HCT116 (cell line): ENCODE results near the gene SLC28A2.

Experiments
- ATF3 ChIP-seq: IDR thresholded peaks from 2 replicates; pipeline ENCODE4 v1.6.1; 2012
- CBX3 ChIP-seq: IDR thresholded peaks from 2 replicates; pipeline ENCODE4 v1.6.1; 2012; ENCODE audit warnings: low read depth
- CEBPB ChIP-seq: IDR thresholded peaks from 2 replicates; pipeline ENCODE4 v1.6.1; 2012; ENCODE audit warnings: low read depth
- CTCF ChIP-seq, 3 experiments: fragments of 200-600 bp in 1 of 3; sonication (generic) in 1 of 3; IDR thresholded peaks in 2 of 3; conservative IDR thresholded peaks in 1 of 3; 2 replicates each; pipeline ENCODE4 v1.5.1; 2012 to 2017; ENCODE audit warnings: low read depth in 2 of 3, low read length in 2 of 3, antibody characterized with exemption in 1 of 3, borderline replicate concordance in 1 of 3, control low read depth in 1 of 3, mild to moderate bottlenecking in 1 of 3, mixed read lengths in 1 of 3, mixed run types in 1 of 3, moderate library complexity in 1 of 3; ENCODE audit not compliant: insufficient read depth in 1 of 3
- FOSL1 ChIP-seq: IDR thresholded peaks from 2 replicates; pipeline ENCODE4 v1.6.1; 2012; ENCODE audit warnings: low read depth
- MAX ChIP-seq: IDR thresholded peaks from 2 replicates; pipeline ENCODE4 v1.6.1; 2012
- POLR2AphosphoS5 ChIP-seq: IDR thresholded peaks from 2 replicates; pipeline ENCODE4 v1.6.1; 2011; ENCODE audit warnings: mild to moderate bottlenecking, low read depth, low read length, moderate library complexity
- SP1 ChIP-seq: IDR thresholded peaks from 2 replicates; pipeline ENCODE4 v1.6.1; 2012; ENCODE audit warnings: low read depth
- YY1 ChIP-seq: IDR thresholded peaks from 2 replicates; pipeline ENCODE4 v1.6.1; 2011; ENCODE audit warnings: low read length, low read depth, moderate library complexity, mild to moderate bottlenecking; ENCODE audit not compliant: insufficient replicate concordance; ENCODE audit errors: extremely low read depth
- ZNF274 ChIP-seq: fragments of 200-500 bp; sonication (Bioruptor generic); IDR thresholded peaks from 2 replicates; pipeline ENCODE4 v1.6.1; 2014; ENCODE audit warnings: mild to moderate bottlenecking, low read depth, low read length, inconsistent platforms

- TF ChIP-seq FOSL1 = no peak
- no peak for TF ChIP-seq POLR2AphosphoS5
- TF ChIP-seq ZNF274 = no peak
- TF ChIP-seq MAX = no peak
- TF ChIP-seq CTCF (IDR thresholded peaks at IDR 0.05 in 2 of 3, conservative IDR thresholded peaks at IDR 0.05 in 1 of 3; ENCODE audit: borderline replicate concordance in 1 of 3, insufficient read depth in 1 of 3, low read depth in 2 of 3, low read length in 2 of 3) = no peak
- TF ChIP-seq CEBPB = no peak
- no peak for TF ChIP-seq YY1
- no peak for TF ChIP-seq CBX3
- TF ChIP-seq SP1 = no peak
- TF ChIP-seq ATF3 = no peak
Observed at GRCh38 chr15:45254405-45254804, 2.4 kb downstream of the SLC28A2 start.
